Measurements from ENCODE around the gene TMEM243. TPM values are rescaled to one million over a fixed set of nuclear protein-coding genes. Genes with fewer than 3 reads are reported as not detected.
A peak's percentile ranks its signal among the peaks of the same experiment; 100 is the strongest.

The TMEM243 gene
- total and polyA plus RNA-seq, 2 donors (not counting 3 experiments of a cell fraction or from before 2014, with no cell fraction given) = 26.9 to 28.8 TPM

GRCh38 chr7:87152112-87152896 is 67.2 kb downstream of the TMEM243 start, which contains the start of gene DMTF1:
TSS of gene DMTF1 (plus strand) at chr7:87152453. CDS start at chr7:87164942, 12,489 bp downstream.
- Histone ChIP-seq H3K4me2 (ENCODE audit: insufficient read depth, low read length) (peak within 1 kb of the TSS; percentile 92), H3K4me1 (ENCODE audit: control insufficient read depth, extremely low read depth, insufficient read depth, low read length) (peaks cover 40% of the 10 kb centered on the region), H3K79me2 (ENCODE audit: control insufficient read depth, insufficient read depth, low read length) (peaks cover 46% of the 10 kb centered on the region), H3K27ac (ENCODE audit: insufficient read depth, low read depth, low read length) (peak within 1 kb of the TSS; percentile 84), H3K27me3 (ENCODE audit: control insufficient read depth in 2 of 2, insufficient read depth in 2 of 2, low read length in 2 of 2) (no peaks in the 10 kb centered on the region), H3K9me3 (replicated peaks; ENCODE audit: control insufficient read depth, insufficient read depth, low read length) (no peaks in the 10 kb centered on the region), H3K9ac (replicated peaks; ENCODE audit: extremely low read depth, insufficient read depth, low read length) (peak within 1 kb of the TSS; percentile 100), H3K36me3 (ENCODE audit: control insufficient read depth in 2 of 2, extremely low read depth in 1 of 2, insufficient read depth in 2 of 2, low read length in 2 of 2) (peaks cover 0 to 2% of the 10 kb centered on the region in 2 experiments), H4K20me1 (replicated peaks; ENCODE audit: control insufficient read depth, extremely low read depth, insufficient read depth, low read length) (peaks cover 5% of the 10 kb centered on the region), H2AFZ (ENCODE audit: low read depth, low read length) (peak within 1 kb of the TSS; percentile 91), H3K4me3 (replicated peaks in 1 of 3; ENCODE audit: insufficient read depth in 1 of 3, low read depth in 1 of 3, low read length in 3 of 3) (peak within 1 kb of the TSS; percentile 96 to 100 (median 100)), H3K9me1 (replicated peaks; ENCODE audit: control insufficient read depth, extremely low read depth, insufficient read depth, low read length) (no peaks in the 10 kb centered on the region)
- TF ChIP-seq POLR2AphosphoS5 (IDR thresholded peaks at IDR 0.05; ENCODE audit: insufficient read depth, low read depth, low read length) = peak; percentile 90
- no peak for TF ChIP-seq EZH2 (IDR thresholded peaks at IDR 0.05; ENCODE audit: borderline replicate concordance, low read depth, low read length, severe bottlenecking)
- TF ChIP-seq MAX (IDR thresholded peaks at IDR 0.05; ENCODE audit: insufficient read depth, insufficient read length) = no peak
- peak; percentile 87 for TF ChIP-seq POLR2A (IDR thresholded peaks at IDR 0.05; ENCODE audit: low read depth, low read length)
- TF ChIP-seq MYC (IDR thresholded peaks at IDR 0.05; ENCODE audit: low read depth, low read length) = peak; percentile 35
- no peak for TF ChIP-seq CTCF (IDR thresholded peaks at IDR 0.05; ENCODE audit: extremely low read depth in 1 of 2, insufficient read depth in 1 of 2, low read depth in 1 of 2, low read length in 2 of 2)
- TF ChIP-seq FOS (IDR thresholded peaks at IDR 0.05; ENCODE audit: borderline replicate concordance, insufficient read depth, low read length) = no peak
- no peak for TF ChIP-seq GATA2 (IDR thresholded peaks at IDR 0.05; ENCODE audit: insufficient read depth, insufficient read length, low read depth, low read length)
- no peak for TF ChIP-seq JUN (IDR thresholded peaks at IDR 0.05; ENCODE audit: borderline replicate concordance, insufficient read depth, insufficient read length, low read depth)
- dilution Hi-C loops (cut with MboI; ENCODE audit: extremely low pct_ligation_motif_present, low sequenced_read_pairs) (no loop called here), intact Hi-C loops (cut with micrococcal nuclease) (loop anchor here (1.0 to 10.0 kb wide), 6 partner anchors 67 to 724 kb away; partner anchors contain the start of genes CROT, DBF4, ELAPOR2 and SLC25A40)
- POLR2A ChIA-PET = interaction anchor here (0.7 to 2.4 kb wide), 6 partner anchors 20 to 220 kb away, joined by 3 to 15 read pairs (median 4); partner anchors contain the start of genes ELAPOR2 and TMEM243
- peak; percentile 96 for DNase-seq (ENCODE audit: low read depth, low spot score)
- FAIRE-seq = peak; percentile 96
- CTCF ChIA-PET = interaction anchor here (1.0 to 12.0 kb wide), 8 partner anchors 10 to 264 kb away, joined by 3 to 343 read pairs (median 6); partner anchors contain the start of genes ELAPOR2 and TMEM243
- BruUV-seq (replicated peaks) = no TSS peak

Measured in endothelial cell of umbilical vein (primary cell).